Measurements from ENCODE around the gene METAP1. TPM values are rescaled to one million over a fixed set of nuclear protein-coding genes. Genes with fewer than 3 reads are reported as not detected.

METAP1 gene
- total RNA-seq, 1 donor from 2014 or later = 32.4 TPM

Small RNA genes lying within 50 kb of the gene (microRNA-seq; reads per million reads assigned to microRNA genes)
- not detected for gene MIR3684 (ENCODE audit: borderline number of aligned reads, borderline replicate concordance)

Small RNA genes lying within 50 kb of the gene (small RNA-seq; reads per million reads assigned to genes)
- not detected for gene MIR3684
- gene RNU7-149P = not detected

Other genes with a start within 250 kb of the METAP1 start
- gene EIF4E, start 66.6 kb upstream of the METAP1 start, total RNA-seq = 61.6 TPM
- gene ADH5, start 93.1 kb downstream of the METAP1 start, total RNA-seq = 129 TPM
- gene ADH4, start 148.6 kb downstream of the METAP1 start, total RNA-seq = 10.8 TPM
- not detected for gene ADH6, start 223.5 kb downstream of the METAP1 start, total RNA-seq

All from vagina (tissue), 2 donors.